ENCODE measurements around the gene SPHKAP. TPM values are rescaled to one million over a fixed set of nuclear protein-coding genes. Genes with fewer than 3 reads are reported as not detected.

SPHKAP gene
- total RNA-seq, 6 experiments from 2014 or later: not detected

DNA sequence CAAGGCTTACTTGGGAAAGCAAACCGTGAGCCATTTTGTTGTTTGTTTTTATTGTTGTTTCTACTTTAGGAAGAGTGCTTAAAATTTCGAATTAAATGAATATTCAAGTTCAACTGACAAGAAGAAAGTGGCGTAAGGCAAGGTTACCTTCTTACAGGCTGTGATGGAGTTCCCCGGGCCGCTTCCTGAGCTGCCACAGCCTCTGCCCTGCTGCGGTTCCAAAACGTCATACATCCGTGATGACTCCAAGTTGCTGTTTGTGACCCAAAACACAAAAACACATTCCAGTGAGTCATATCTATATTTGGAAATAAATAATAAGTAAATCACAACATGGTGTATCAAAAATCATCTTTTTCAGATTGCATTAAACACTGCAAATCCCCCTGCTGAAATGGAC, 49.7 kb downstream of the SPHKAP start:
- Histone ChIP-seq H3K4me3 (no peak overlapping the region), H3K27me3 (no peaks in the 10 kb centered on the region), H3K4me1 (no peaks in the 10 kb centered on the region), H3K27ac (no peak overlapping the region), H3K9me3 (no peaks in the 10 kb centered on the region), H3K36me3 (no peaks in the 10 kb centered on the region)
- no peak for TF ChIP-seq POLR2A (IDR thresholded peaks at IDR 0.05)
- TF ChIP-seq, protein P1, sequence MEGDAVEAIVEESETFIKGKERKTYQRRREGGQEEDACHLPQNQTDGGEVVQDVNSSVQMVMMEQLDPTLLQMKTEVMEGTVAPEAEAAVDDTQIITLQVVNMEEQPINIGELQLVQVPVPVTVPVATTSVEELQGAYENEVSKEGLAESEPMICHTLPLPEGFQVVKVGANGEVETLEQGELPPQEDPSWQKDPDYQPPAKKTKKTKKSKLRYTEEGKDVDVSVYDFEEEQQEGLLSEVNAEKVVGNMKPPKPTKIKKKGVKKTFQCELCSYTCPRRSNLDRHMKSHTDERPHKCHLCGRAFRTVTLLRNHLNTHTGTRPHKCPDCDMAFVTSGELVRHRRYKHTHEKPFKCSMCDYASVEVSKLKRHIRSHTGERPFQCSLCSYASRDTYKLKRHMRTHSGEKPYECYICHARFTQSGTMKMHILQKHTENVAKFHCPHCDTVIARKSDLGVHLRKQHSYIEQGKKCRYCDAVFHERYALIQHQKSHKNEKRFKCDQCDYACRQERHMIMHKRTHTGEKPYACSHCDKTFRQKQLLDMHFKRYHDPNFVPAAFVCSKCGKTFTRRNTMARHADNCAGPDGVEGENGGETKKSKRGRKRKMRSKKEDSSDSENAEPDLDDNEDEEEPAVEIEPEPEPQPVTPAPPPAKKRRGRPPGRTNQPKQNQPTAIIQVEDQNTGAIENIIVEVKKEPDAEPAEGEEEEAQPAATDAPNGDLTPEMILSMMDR (IDR thresholded peaks at IDR 0.05): no peak
- ATAC-seq: no peak
- intact Hi-C loops (cut with DNase I): no loop called here
- 43% methylated on average over 8 of the region's 8 CpGs for WGBS (ENCODE audit: insufficient coverage, low coverage, low lambda C conversion rate, missing lambda C conversion rate)
- DNase-seq: no peak

DNA sequence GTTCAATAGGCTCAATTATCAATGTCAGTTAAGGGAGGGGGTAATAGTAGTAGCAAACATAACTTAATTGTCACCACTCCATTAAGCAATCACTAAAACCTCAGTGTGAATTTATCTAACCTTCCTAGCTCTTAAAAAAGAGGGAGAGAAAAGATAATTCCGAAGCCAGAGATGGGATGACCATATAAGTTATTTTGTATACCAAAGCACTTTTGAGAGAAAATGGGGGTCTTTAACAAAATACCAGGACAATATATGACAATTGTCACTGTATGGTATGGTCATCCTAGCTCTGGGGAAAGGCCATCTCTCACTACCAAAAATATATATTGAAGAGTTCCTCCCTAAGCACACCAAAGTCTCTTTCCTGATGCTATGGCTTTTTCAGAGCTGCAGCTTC, 55.1 kb downstream of the SPHKAP start:
- H3K27me3 ChIP-seq: no peaks in the 10 kb centered on the region
- H3K27ac ChIP-seq: no peak overlapping the region
- no peaks in the 10 kb centered on the region for H3K9me3 ChIP-seq
- ATAC-seq: no peak
- H3K4me1 ChIP-seq: no peaks in the 10 kb centered on the region
- H3K4me3 ChIP-seq: no peak overlapping the region
- no peaks in the 10 kb centered on the region for H3K36me3 ChIP-seq
- TF ChIP-seq POLR2A (IDR thresholded peaks at IDR 0.05): no peak
- TF ChIP-seq, protein P1 (IDR thresholded peaks at IDR 0.05): no peak
- 42% methylated on average over 1 of the region's 1 CpG for WGBS (ENCODE audit: insufficient coverage, low coverage, low lambda C conversion rate, missing lambda C conversion rate)
- intact Hi-C loops (cut with DNase I): no loop called here
- DNase-seq: no peak

DNA sequence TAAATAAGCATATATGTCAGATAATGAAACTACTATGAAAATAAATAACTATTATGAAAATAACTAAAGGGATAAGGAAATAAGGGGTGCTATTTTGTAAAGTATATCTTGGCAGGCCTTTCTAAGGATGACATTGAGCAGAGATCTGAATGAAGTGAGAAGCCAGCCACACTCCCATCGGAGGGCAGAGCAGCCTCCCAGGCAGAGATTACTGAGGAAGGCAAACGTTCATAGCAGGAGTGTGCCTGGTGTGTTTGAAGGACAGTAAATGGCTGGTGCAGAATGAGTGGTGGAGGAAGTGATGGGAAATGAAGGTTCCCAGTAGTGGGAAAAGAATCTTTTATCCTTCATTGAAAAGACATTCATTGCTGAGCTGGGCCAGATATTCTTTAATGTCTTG, 62.5 kb downstream of the SPHKAP start:
- DNase-seq (no peak), ATAC-seq (no peak)
- H3K9me3 ChIP-seq: no peaks in the 10 kb centered on the region
- H3K36me3 ChIP-seq: no peaks in the 10 kb centered on the region
- H3K4me1 ChIP-seq: no peaks in the 10 kb centered on the region
- intact Hi-C loops (cut with DNase I): no loop called here
- no peak overlapping the region for H3K4me3 ChIP-seq
- 7% methylated on average over 2 of the region's 2 CpGs for WGBS (ENCODE audit: insufficient coverage, low coverage, low lambda C conversion rate, missing lambda C conversion rate)
- H3K27ac ChIP-seq: no peak overlapping the region
- TF ChIP-seq, protein P1 (IDR thresholded peaks at IDR 0.05): no peak
- no peak for TF ChIP-seq POLR2A (IDR thresholded peaks at IDR 0.05)
- no peaks in the 10 kb centered on the region for H3K27me3 ChIP-seq

DNA sequence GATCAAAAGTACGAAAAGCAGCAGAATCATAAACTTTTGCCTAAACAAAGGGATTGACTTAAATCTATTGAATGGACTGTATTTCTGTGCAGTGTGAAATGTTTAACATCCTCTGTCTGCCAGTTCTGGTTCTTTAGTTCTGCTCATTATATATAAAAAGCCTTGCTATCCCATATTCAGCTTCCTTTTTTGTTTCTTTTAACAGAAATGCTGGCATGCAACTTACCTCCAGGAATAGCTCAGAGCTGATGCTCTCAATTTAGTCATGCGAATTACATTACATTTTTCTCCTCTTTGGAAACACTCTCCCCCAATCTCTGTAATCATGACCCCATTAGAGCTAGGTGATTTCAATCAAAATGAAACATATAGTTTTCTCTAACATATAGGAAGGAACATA, 73.6 kb downstream of the SPHKAP start:
- no peak for DNase-seq
- TF ChIP-seq, protein P1 (IDR thresholded peaks at IDR 0.05): no peak
- TF ChIP-seq POLR2A (IDR thresholded peaks at IDR 0.05): no peak
- no peak overlapping the region for H3K27ac ChIP-seq
- H3K36me3 ChIP-seq: no peaks in the 10 kb centered on the region
- H3K4me3 ChIP-seq: no peak overlapping the region
- WGBS (ENCODE audit: insufficient coverage, low coverage, low lambda C conversion rate, missing lambda C conversion rate): 35% methylated on average over 2 of the region's 2 CpGs
- no peaks in the 10 kb centered on the region for H3K4me1 ChIP-seq
- H3K9me3 ChIP-seq: no peaks in the 10 kb centered on the region
- intact Hi-C loops (cut with DNase I): no loop called here
- no peaks in the 10 kb centered on the region for H3K27me3 ChIP-seq
- no peak for ATAC-seq

Data from right lobe of liver (tissue), 6 donors.